Lower leg skin (tissue), 3 donors: ENCODE results near the gene SEZ6.

Experiments
- CTCF ChIP-seq, 3 donors: fragments of 450-650 bp; IDR thresholded peaks; one replicate each; pipeline ENCODE4 v1.5.1; 2016; ENCODE audit warnings: antibody characterized with exemption in 3 of 3, mild to moderate bottlenecking in 3 of 3, moderate library complexity in 2 of 3
- POLR2A ChIP-seq, 2 donors: fragments of 450-650 bp; IDR thresholded peaks; one replicate each; pipeline ENCODE4 v1.6.1; 2016 to 2017; ENCODE audit warnings: antibody characterized with exemption in 2 of 2, mild to moderate bottlenecking in 1 of 2, moderate library complexity in 1 of 2

- no peak for TF ChIP-seq CTCF (IDR thresholded peaks at IDR 0.05)
- TF ChIP-seq POLR2A (IDR thresholded peaks at IDR 0.05): no peak
Observed at GRCh38 chr17:29019475-29020181, 13.8 kb upstream of the SEZ6 start.
